Esophagus squamous epithelium (tissue), 5 donors: ENCODE measurements around the gene CYP2W1. TPM values are rescaled to one million over a fixed set of nuclear protein-coding genes. Genes with fewer than 3 reads are reported as not detected.

Source experiments
- DNase-seq: peaks from one replicate; lab custom pipeline; 2025; lab: John Stamatoyannopoulos, UW
- H3K27ac ChIP-seq, 4 donors: fragments of 200-600 bp; sonication (generic); one replicate each; pipeline ENCODE4 v1.5.1; 2016 to 2019; ENCODE audit warnings: mild to moderate bottlenecking in 1 of 4
- H3K27me3 ChIP-seq, 4 donors: fragments of 200-600 bp; sonication (generic); 1 replicate in 3 of 4; 2 replicates in 1 of 4; pipeline versions ENCODE4 v1.5.1 to v1.6.0; 2017 to 2021; ENCODE audit warnings: antibody characterized with exemption in 1 of 4
- H3K36me3 ChIP-seq, 3 donors: fragments of 200-600 bp; sonication (generic); one replicate each; pipeline ENCODE4 v1.5.1; 2016 to 2019
- H3K4me1 ChIP-seq, 3 donors: fragments of 200-600 bp; sonication (generic); one replicate each; pipeline ENCODE4 v1.5.1; 2017 to 2019
- H3K4me3 ChIP-seq, 4 donors: fragments of 200-600 bp; sonication (generic); 1 replicate in 3 of 4; 2 replicates in 1 of 4; pipeline ENCODE4 v1.5.1; 2016 to 2019; ENCODE audit warnings: mild to moderate bottlenecking in 2 of 4, moderate library complexity in 1 of 4
- H3K9me3 ChIP-seq, 3 donors: fragments of 200-600 bp; sonication (generic); one replicate each; pipeline ENCODE4 v1.5.1; 2016 to 2019
- POLR2A ChIP-seq, 4 donors: fragments of 450-650 bp; IDR thresholded peaks; one replicate each; pipeline ENCODE4 v1.6.1; 2017; ENCODE audit warnings: antibody characterized with exemption in 4 of 4, mild to moderate bottlenecking in 4 of 4, moderate library complexity in 3 of 4
- WGBS, 2 donors: methylation state at CpG; one replicate each; pipeline ENCODE4 v1.1.5; 2018; 5-methylcytosine and 5-hydroxymethylcytosine counted together
- intact Hi-C: fragments of 100-400 bp; cut with DNase I; formaldehyde crosslinking; loops from one replicate; pipeline ENCODE4 v1.15.0; 2022
- total RNA-seq, 4 donors: library from RNA; depleted of rRNA; stranded (reverse); fragments of >200 nt; gene quantifications; one replicate each; pipeline ENCODE4 v1.1.0, GENCODE V29; 2016
- TF ChIP-seq, protein P1 (sequence below), 6 experiments: fragments of 450-650 bp in 4 of 6; fragments of 200-600 bp in 2 of 6; sonication (generic) in 2 of 6; IDR thresholded peaks; one replicate each; pipeline ENCODE4 v1.5.1; 2016 to 2019; ENCODE audit warnings: antibody characterized with exemption in 6 of 6, mild to moderate bottlenecking in 4 of 6, moderate library complexity in 4 of 6
- donor health status: DM: yes; HTN: yes; CAD: no.

The CYP2W1 gene
- total RNA-seq, 4 donors from 2014 or later: 0.76 TPM; not detected in 3

DNA sequence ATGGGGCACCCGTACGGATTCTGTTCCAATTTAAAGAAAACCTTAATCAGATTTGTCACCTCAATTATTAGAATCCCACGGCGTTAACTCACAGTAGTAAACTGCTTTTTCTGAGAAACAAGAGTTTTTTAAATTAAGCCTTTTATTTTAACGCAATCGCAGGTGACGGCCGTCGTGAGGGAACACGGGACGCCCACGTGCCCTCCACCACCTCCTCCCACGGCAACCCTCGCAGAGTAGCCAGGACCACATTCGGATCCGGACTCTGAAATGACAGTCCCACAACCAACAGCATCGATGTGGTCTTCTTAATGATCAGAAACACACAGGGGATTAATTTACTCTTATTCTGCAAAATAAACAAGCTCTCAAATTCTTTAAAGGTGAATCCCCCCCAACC is 39.4 kb downstream of the CYP2W1 start:
- intact Hi-C loops: no loop called here
- peaks cover 0 to 64% (median 0%) of the 10 kb centered on the region in 3 donors for H3K36me3 ChIP-seq
- DNase-seq: no peak
- TF ChIP-seq, protein P1, sequence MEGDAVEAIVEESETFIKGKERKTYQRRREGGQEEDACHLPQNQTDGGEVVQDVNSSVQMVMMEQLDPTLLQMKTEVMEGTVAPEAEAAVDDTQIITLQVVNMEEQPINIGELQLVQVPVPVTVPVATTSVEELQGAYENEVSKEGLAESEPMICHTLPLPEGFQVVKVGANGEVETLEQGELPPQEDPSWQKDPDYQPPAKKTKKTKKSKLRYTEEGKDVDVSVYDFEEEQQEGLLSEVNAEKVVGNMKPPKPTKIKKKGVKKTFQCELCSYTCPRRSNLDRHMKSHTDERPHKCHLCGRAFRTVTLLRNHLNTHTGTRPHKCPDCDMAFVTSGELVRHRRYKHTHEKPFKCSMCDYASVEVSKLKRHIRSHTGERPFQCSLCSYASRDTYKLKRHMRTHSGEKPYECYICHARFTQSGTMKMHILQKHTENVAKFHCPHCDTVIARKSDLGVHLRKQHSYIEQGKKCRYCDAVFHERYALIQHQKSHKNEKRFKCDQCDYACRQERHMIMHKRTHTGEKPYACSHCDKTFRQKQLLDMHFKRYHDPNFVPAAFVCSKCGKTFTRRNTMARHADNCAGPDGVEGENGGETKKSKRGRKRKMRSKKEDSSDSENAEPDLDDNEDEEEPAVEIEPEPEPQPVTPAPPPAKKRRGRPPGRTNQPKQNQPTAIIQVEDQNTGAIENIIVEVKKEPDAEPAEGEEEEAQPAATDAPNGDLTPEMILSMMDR (IDR thresholded peaks at IDR 0.05): no peak
- no peak for TF ChIP-seq POLR2A (IDR thresholded peaks at IDR 0.05)
- H3K27ac ChIP-seq: no peak overlapping the region
- WGBS, 2 donors: 95 to 96% methylated on average over 17 of the region's 17 CpGs
- peaks cover 3 to 13% (median 4%) of the 10 kb centered on the region in 3 donors for H3K4me1 ChIP-seq
- no peaks in the 10 kb centered on the region for H3K9me3 ChIP-seq
- H3K4me3 ChIP-seq: no peak overlapping the region
- no peaks in the 10 kb centered on the region for H3K27me3 ChIP-seq

- no peaks in the 10 kb centered on the region for H3K9me3 ChIP-seq
- H3K27me3 ChIP-seq: no peaks in the 10 kb centered on the region
- intact Hi-C loops: no loop called here
- H3K4me1 ChIP-seq: peaks cover 7 to 19% (median 9%) of the 10 kb centered on the region in 3 donors
- H3K27ac ChIP-seq: no peak overlapping the region
- TF ChIP-seq POLR2A (IDR thresholded peaks at IDR 0.05): no peak
- TF ChIP-seq, protein P1 (IDR thresholded peaks at IDR 0.05): no peak
- no peak for DNase-seq
- H3K36me3 ChIP-seq: peaks cover 0 to 60% (median 0%) of the 10 kb centered on the region in 3 donors
- 95 to 98% methylated on average over 13 to 17 of the region's 45 CpGs for WGBS, 2 donors
- H3K4me3 ChIP-seq: no peak overlapping the region
These were observed 40.0 kb downstream of the CYP2W1 start for GRCh38 chr7:1022801-1023465.

- Histone ChIP-seq H3K27me3 (no peaks in the 10 kb centered on the region), H3K4me1 (peaks cover 13 to 32% (median 16%) of the 10 kb centered on the region in 3 donors), H3K27ac (no peak overlapping the region), H3K9me3 (no peaks in the 10 kb centered on the region), H3K36me3 (peaks cover 0 to 50% (median 0%) of the 10 kb centered on the region in 3 donors), H3K4me3 (no peak overlapping the region)
- intact Hi-C loops: no loop called here
- no peak for DNase-seq
- TF ChIP-seq POLR2A (IDR thresholded peaks at IDR 0.05): no peak
- TF ChIP-seq, protein P1 (IDR thresholded peaks at IDR 0.05): no peak
- 71 to 81% methylated on average over 8 to 12 of the region's 15 CpGs for WGBS, 2 donors
These were observed 41.4 kb downstream of the CYP2W1 start for GRCh38 chr7:1024331-1024841.

DNA sequence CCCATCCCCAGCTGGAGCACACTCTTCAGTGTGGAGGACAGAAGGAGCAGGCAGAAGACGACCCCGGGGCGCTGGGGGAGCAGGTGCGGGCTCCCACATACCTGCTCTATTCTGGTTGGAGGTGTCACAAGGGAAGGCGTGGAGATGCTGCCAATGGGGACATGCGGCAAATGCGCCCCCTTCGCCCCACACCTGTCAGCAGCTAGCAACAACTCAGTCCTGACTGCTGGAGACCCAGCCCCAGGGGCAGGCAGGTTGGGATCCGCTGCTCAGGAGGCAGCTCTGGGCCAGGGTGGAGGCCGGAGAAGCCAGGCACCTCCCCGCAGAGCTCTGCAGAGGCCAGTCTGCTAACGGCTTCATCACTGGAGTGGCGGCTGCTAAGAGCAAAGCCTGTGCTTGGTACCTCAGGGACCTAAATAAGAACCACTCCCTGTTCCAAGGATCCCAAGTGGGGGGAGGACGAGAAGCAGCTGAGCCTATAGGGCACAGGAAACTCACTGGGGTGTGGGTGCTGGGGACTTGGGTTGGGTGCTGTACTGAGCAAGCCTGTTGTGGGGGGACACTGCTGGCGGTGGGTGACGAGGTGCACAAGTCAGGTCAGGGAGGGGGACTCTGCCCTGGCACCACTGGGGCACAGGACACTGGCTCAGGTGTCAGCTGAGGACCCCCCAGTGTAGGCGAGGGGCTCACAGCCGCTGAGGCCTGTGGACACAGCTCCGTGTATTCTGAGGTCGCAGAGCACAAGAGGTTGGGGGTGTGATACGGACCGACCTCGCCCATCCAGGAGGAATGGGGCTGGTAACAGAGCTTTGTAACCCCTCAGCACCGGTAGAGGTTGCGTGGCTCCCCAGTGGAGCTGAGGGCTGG is 42.1 kb downstream of the CYP2W1 start:
- Histone ChIP-seq H3K27ac (no peak overlapping the region), H3K27me3 (no peaks in the 10 kb centered on the region), H3K9me3 (no peaks in the 10 kb centered on the region), H3K4me3 (no peak overlapping the region), H3K4me1 (peaks cover 16 to 37% (median 16%) of the 10 kb centered on the region in 3 donors), H3K36me3 (peaks cover 0 to 50% (median 0%) of the 10 kb centered on the region in 3 donors)
- no peak for DNase-seq
- intact Hi-C loops: no loop called here
- 86 to 91% methylated on average over 11 of the region's 25 CpGs for WGBS, 2 donors
- TF ChIP-seq POLR2A (IDR thresholded peaks at IDR 0.05): no peak
- TF ChIP-seq, protein P1 (IDR thresholded peaks at IDR 0.05): no peak
